Gastroesophageal sphincter (tissue), 4 donors: ENCODE measurements around the gene PCK2. TPM values are rescaled to one million over a fixed set of nuclear protein-coding genes. Genes with fewer than 3 reads are reported as not detected.

ENCODE experiments used
- ATAC-seq: fragments of 150-250 bp; one replicate; pipeline ENCODE4 v1.9.1; 2016; ENCODE audit warnings: mild to moderate bottlenecking, moderate library complexity
- H3K27ac ChIP-seq, 4 donors: fragments of 200-600 bp; sonication (generic) in 3 of 4; 1 replicate in 3 of 4; 2 replicates in 1 of 4; pipeline ENCODE4 v1.5.1; 2016 to 2019
- H3K27me3 ChIP-seq: fragments of 200-600 bp; sonication (generic); one replicate; pipeline ENCODE4 v1.5.1; 2019
- H3K36me3 ChIP-seq, 2 donors: fragments of 200-600 bp; sonication (generic); one replicate each; pipeline ENCODE4 v1.5.1; 2019; ENCODE audit warnings: control low read depth in 1 of 2
- H3K4me1 ChIP-seq, 3 donors: fragments of 200-600 bp; sonication (generic); 1 replicate in 2 of 3; 2 replicates in 1 of 3; pipeline ENCODE4 v1.5.1; 2016 to 2019; ENCODE audit warnings: control low read depth in 2 of 3
- H3K4me3 ChIP-seq, 2 donors: fragments of 200-600 bp; sonication (generic); one replicate each; pipeline ENCODE4 v1.5.1; 2019; ENCODE audit warnings: mild to moderate bottlenecking in 1 of 2, moderate library complexity in 1 of 2
- H3K9me3 ChIP-seq, 3 donors: fragments of 200-600 bp; sonication (generic); one replicate each; pipeline ENCODE4 v1.5.1; 2017 to 2019; ENCODE audit warnings: control low read depth in 2 of 3
- EP300 ChIP-seq: sonication (generic); formaldehyde crosslinking; IDR thresholded peaks from one replicate; pipeline ENCODE4 v1.6.1; 2017; ENCODE audit warnings: antibody characterized with exemption, mild to moderate bottlenecking
- POLR2A ChIP-seq, 2 donors: fragments of 450-650 bp; IDR thresholded peaks; one replicate each; pipeline ENCODE4 v1.6.1; 2017; ENCODE audit warnings: antibody characterized with exemption in 2 of 2, mild to moderate bottlenecking in 2 of 2, moderate library complexity in 1 of 2
- POLR2AphosphoS5 ChIP-seq: sonication (generic); formaldehyde crosslinking; IDR thresholded peaks from one replicate; pipeline ENCODE4 v1.6.1; 2017; ENCODE audit warnings: antibody characterized with exemption
- WGBS, 2 donors: methylation state at CpG; one replicate each; pipeline ENCODE4 v1.1.5; 2018; ENCODE audit warnings: low coverage in 1 of 2; 5-methylcytosine and 5-hydroxymethylcytosine counted together
- total RNA-seq, 4 donors: library from RNA; depleted of rRNA; stranded (reverse); fragments of >200 nt; gene quantifications; one replicate each; pipeline ENCODE4 v1.1.0, GENCODE V29; 2016
- TF ChIP-seq, protein P1 (sequence below), 4 experiments: fragments of 200-600 bp in 2 of 4; fragments of 450-650 bp in 2 of 4; sonication (generic) in 1 of 4; IDR thresholded peaks; one replicate each; pipeline ENCODE4 v1.5.1; 2017 to 2019; ENCODE audit warnings: antibody characterized with exemption in 4 of 4, mild to moderate bottlenecking in 2 of 4, moderate library complexity in 2 of 4

The PCK2 gene
- total RNA-seq, 4 donors from 2014 or later: 9.2 to 14.9 (median 11.6) TPM

DNA sequence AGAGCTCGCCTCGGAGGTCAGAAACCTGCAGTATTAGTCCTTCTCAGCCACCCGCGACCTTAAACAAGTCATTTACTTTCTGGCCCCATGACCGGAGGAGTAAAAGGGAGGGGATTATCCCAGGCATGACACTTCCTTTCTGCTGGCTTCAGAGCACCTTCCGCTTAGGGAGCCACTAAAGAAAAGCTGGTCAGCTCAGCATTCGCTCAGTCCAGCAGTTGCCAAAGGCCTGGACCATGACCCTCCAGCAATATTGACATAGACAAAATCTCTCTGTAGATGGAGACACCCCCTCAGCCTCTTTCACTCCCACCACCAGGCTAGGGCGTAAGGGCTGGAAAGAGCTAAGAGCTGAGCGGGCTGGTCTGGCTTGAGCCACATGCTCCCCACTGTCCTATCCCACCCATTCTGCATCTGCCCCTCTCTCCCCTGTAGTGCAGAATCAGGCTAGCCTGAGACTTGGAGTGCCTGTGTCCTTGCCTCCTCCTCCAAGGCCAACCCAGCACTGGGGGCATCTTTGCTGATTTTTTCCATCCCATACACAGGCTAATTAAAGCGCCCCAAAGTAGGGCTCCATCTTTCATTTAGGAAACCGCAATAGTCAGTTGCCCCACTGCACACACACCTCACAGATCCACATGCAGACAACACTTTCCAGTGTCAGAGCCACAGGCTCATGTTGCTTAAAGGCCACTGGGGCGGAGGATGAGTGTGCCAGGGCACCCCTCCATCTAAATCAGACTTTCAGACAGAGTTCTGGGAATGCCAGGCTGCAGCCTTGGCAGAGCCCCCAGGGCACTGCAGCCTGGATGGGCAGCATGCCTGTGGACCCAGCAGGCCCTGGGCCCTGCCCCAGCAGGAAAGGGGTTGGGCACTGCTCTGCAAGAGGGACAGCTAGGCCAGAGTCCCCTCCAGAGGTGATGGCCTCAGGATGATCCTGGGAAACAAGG is 26.7 kb upstream of the PCK2 start:
- H3K27ac ChIP-seq: no peak overlapping the region
- peaks cover 0 to 13% (median 0%) of the 10 kb centered on the region in 3 donors for H3K4me1 ChIP-seq
- no peaks in the 10 kb centered on the region for H3K9me3 ChIP-seq
- TF ChIP-seq POLR2A (IDR thresholded peaks at IDR 0.05) (no peak), POLR2AphosphoS5 (no peak), EP300 (no peak)
- TF ChIP-seq, protein P1, sequence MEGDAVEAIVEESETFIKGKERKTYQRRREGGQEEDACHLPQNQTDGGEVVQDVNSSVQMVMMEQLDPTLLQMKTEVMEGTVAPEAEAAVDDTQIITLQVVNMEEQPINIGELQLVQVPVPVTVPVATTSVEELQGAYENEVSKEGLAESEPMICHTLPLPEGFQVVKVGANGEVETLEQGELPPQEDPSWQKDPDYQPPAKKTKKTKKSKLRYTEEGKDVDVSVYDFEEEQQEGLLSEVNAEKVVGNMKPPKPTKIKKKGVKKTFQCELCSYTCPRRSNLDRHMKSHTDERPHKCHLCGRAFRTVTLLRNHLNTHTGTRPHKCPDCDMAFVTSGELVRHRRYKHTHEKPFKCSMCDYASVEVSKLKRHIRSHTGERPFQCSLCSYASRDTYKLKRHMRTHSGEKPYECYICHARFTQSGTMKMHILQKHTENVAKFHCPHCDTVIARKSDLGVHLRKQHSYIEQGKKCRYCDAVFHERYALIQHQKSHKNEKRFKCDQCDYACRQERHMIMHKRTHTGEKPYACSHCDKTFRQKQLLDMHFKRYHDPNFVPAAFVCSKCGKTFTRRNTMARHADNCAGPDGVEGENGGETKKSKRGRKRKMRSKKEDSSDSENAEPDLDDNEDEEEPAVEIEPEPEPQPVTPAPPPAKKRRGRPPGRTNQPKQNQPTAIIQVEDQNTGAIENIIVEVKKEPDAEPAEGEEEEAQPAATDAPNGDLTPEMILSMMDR (IDR thresholded peaks at IDR 0.05): no peak
- H3K27me3 ChIP-seq: peaks cover 14% of the 10 kb centered on the region
- WGBS, 2 donors: 76 to 86% methylated on average over 6 to 8 of the region's 12 CpGs
- ATAC-seq: no peak
- H3K36me3 ChIP-seq: no peaks in the 10 kb centered on the region
- H3K4me3 ChIP-seq: no peak overlapping the region

DNA sequence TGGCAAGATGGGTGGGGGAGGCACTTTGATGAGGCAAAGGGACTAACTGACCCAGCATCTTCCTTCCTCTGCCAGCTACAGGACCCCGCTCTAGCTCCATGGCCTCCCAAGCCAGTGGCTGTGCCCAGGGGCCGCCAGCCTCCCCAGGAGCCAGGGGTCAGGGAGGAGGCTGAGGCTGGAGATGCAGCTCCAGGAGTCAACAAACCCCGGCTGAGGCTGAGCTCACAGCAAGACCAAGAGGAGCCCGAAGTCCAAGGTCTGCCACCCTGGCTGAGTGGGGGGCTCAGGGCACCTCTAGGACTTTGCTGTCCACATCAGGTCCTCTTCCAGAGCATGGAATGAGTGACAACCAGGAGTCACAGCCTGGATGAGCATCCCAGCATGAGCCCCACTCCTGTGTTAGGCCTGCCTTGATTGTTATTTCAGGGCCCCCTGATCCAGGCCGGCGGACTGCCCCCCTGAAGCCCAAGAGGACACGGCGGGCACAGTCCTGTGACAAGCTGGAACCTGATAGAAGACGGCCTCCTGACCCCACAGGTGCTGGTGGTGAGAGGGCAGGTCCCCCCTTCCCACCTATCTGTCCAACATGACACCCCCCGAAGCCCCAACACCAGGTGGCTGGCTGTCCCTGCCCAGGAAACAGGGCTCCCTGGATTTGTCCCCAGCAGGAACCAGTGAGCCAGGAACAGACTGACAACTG is 25.2 kb upstream of the PCK2 start:
- no CpG with 5 or more reads among the region's 10 CpGs for WGBS, 2 donors
- H3K9me3 ChIP-seq: no peaks in the 10 kb centered on the region
- H3K4me3 ChIP-seq: no peak overlapping the region
- no peak overlapping the region for H3K27ac ChIP-seq
- no peak for ATAC-seq
- H3K4me1 ChIP-seq: peaks cover 0 to 21% (median 0%) of the 10 kb centered on the region in 3 donors
- H3K36me3 ChIP-seq: no peaks in the 10 kb centered on the region
- H3K27me3 ChIP-seq: peaks cover 28% of the 10 kb centered on the region
- TF ChIP-seq EP300 (no peak), POLR2A (IDR thresholded peaks at IDR 0.05) (no peak), POLR2AphosphoS5 (no peak)
- TF ChIP-seq, protein P1 (IDR thresholded peaks at IDR 0.05): no peak

DNA sequence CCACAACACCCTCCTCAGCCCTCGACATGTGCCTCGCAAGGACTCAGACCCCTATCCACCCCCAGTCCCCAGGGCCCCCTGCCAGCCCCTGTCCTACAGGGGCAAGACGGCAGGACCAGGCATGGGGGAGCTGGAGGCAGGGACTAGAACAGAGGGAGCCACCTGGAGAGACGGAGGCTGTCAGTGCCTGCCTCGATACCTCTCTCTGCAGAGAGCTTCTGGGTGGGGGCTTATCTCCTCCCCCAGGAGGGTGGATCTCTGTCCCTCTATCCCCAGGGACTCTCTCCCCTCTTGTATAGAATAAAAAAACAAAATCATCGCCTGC is 24.7 kb upstream of the PCK2 start:
- no peak for ATAC-seq
- no peak overlapping the region for H3K27ac ChIP-seq
- H3K36me3 ChIP-seq: no peaks in the 10 kb centered on the region
- peaks cover 0 to 21% (median 0%) of the 10 kb centered on the region in 3 donors for H3K4me1 ChIP-seq
- no peak for TF ChIP-seq POLR2A (IDR thresholded peaks at IDR 0.05)
- TF ChIP-seq, protein P1 (IDR thresholded peaks at IDR 0.05): no peak
- no peak for TF ChIP-seq POLR2AphosphoS5
- TF ChIP-seq EP300: no peak
- H3K9me3 ChIP-seq: no peaks in the 10 kb centered on the region
- 63 to 100% methylated on average over 2 of the region's 6 CpGs for WGBS, 2 donors
- H3K4me3 ChIP-seq: no peak overlapping the region
- H3K27me3 ChIP-seq: peaks cover 32% of the 10 kb centered on the region

DNA sequence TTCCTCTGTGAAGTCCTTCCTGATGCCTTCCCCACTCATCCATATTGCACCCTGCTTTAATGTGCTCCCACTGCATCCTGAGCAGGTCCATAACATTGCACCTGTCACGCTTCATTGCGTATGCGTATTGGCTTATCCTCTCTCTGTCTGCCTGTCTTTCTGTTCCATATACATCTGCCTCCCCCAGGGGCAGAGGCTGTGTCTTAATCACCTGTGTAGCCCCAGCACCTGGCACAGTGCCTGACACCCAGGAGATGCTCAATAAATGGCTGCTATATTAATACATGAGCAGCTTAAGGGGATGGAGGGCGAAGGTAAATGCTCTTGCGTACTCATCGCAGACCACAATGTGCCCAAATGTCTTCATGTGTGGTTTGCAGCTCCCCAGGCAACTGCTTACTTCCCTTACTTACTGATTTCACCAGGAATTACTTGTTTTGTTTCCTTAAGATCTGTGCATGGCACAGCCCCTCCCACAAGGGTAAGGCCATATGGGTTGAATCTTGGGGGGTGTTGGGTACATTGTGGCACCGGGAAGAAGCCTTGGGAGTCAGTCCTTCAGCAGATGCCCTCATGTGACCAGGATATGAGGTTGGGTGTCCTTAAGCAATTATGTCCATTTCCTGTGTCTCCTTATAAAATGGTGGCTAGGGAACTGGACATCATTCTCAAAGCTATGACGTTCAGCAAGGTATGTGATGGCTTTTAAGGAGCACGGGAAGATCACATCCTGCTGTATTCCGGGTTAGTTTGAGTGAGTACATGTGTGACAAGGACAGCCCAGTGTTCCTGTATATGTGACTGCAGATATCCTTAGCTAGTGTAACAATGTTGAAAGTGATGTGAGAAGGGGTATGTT is 23.6 kb upstream of the PCK2 start:
- ATAC-seq: no peak
- 80% methylated on average over 10 of the region's 10 CpGs; no CpG with 5 or more reads in 1 of the 2 donors for WGBS, 2 donors
- H3K27me3 ChIP-seq: peaks cover 38% of the 10 kb centered on the region
- no peaks in the 10 kb centered on the region for H3K9me3 ChIP-seq
- H3K4me3 ChIP-seq: no peak overlapping the region
- no peaks in the 10 kb centered on the region for H3K36me3 ChIP-seq
- H3K4me1 ChIP-seq: peaks cover 0 to 21% (median 0%) of the 10 kb centered on the region in 3 donors
- TF ChIP-seq POLR2AphosphoS5: no peak
- TF ChIP-seq, protein P1 (IDR thresholded peaks at IDR 0.05): no peak
- TF ChIP-seq POLR2A (IDR thresholded peaks at IDR 0.05): no peak
- TF ChIP-seq EP300: no peak
- no peak overlapping the region for H3K27ac ChIP-seq
